ENCODE measurements around the gene FZR1. TPM values are rescaled to one million over a fixed set of nuclear protein-coding genes. Genes with fewer than 3 reads are reported as not detected.

FZR1 gene
- total RNA-seq, 1 donor from 2014 or later, result 20.7 TPM

DNA sequence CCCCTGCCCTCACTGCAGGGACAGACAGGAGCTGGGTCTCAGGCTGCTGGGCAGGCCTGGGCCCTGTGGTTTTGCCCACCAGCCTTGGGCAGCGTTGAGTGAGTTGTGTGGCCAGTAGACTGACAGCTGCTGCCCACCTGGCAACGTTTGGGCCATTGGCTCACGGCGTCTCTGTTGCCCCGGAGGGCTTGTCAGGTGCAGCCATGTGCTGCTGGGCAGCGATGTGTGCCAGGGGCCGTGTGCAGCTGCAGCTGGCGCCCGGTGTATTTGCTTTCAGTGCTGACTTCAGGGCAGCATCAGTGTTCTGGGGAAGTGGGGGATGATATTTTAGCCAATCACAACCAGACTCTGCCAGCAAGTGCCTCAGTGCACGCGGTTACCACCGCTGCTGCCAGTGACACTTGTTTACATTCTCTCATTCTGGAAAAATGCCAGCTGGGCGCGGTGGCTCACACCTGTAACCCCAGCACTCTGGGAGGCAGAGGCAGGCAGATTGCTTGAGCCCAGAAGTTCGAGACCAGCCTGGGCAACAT is 10.6 kb downstream of the FZR1 start:
- intact Hi-C loops (cut with micrococcal nuclease), result no loop called here
- TF ChIP-seq, protein P1, sequence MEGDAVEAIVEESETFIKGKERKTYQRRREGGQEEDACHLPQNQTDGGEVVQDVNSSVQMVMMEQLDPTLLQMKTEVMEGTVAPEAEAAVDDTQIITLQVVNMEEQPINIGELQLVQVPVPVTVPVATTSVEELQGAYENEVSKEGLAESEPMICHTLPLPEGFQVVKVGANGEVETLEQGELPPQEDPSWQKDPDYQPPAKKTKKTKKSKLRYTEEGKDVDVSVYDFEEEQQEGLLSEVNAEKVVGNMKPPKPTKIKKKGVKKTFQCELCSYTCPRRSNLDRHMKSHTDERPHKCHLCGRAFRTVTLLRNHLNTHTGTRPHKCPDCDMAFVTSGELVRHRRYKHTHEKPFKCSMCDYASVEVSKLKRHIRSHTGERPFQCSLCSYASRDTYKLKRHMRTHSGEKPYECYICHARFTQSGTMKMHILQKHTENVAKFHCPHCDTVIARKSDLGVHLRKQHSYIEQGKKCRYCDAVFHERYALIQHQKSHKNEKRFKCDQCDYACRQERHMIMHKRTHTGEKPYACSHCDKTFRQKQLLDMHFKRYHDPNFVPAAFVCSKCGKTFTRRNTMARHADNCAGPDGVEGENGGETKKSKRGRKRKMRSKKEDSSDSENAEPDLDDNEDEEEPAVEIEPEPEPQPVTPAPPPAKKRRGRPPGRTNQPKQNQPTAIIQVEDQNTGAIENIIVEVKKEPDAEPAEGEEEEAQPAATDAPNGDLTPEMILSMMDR (IDR thresholded peaks at IDR 0.05; ENCODE audit: borderline replicate concordance), result no peak

GRCh38 chr19:3517638-3518037 is 11.5 kb downstream of the FZR1 start:
- TF ChIP-seq, protein P1 (IDR thresholded peaks at IDR 0.05; ENCODE audit: borderline replicate concordance), result no peak
- Histone ChIP-seq H3K9me3 (replicated peaks) (no peaks in the 10 kb centered on the region), H3K27ac (replicated peaks) (no peak overlapping the region), H3K27me3 (ENCODE audit: low read depth) (no peaks in the 10 kb centered on the region), H3K4me3 (no peak overlapping the region), H3K36me3 (peaks cover 7% of the 10 kb centered on the region), H3K4me1 (peaks cover 48% of the 10 kb centered on the region)
- intact Hi-C loops (cut with micrococcal nuclease), result no loop called here
- DNase-seq, result no peak

More for the DNA sequence above, 10.6 kb downstream of the FZR1 start:
- Histone ChIP-seq H3K4me3 (no peak overlapping the region), H3K4me1 (peaks cover 57% of the 10 kb centered on the region), H3K27me3 (ENCODE audit: low read depth) (no peaks in the 10 kb centered on the region), H3K36me3 (peaks cover 3% of the 10 kb centered on the region), H3K9me3 (replicated peaks) (no peaks in the 10 kb centered on the region), H3K27ac (replicated peaks) (no peak overlapping the region)
- DNase-seq, result no peak

GRCh38 chr19:3518255-3518654 is 12.1 kb downstream of the FZR1 start:
- H3K4me1 ChIP-seq, result peaks cover 42% of the 10 kb centered on the region
- TF ChIP-seq, protein P1 (IDR thresholded peaks at IDR 0.05; ENCODE audit: borderline replicate concordance), result no peak
- DNase-seq, result no peak
- H3K4me3 ChIP-seq, result no peak overlapping the region
- peaks cover 10% of the 10 kb centered on the region for H3K36me3 ChIP-seq
- intact Hi-C loops (cut with micrococcal nuclease), result no loop called here
- no peaks in the 10 kb centered on the region for H3K9me3 ChIP-seq (replicated peaks)
- no peaks in the 10 kb centered on the region for H3K27me3 ChIP-seq (ENCODE audit: low read depth)
- H3K27ac ChIP-seq (replicated peaks), result no peak overlapping the region

GRCh38 chr19:3518659-3519058 is 12.5 kb downstream of the FZR1 start:
- H3K9me3 ChIP-seq (replicated peaks), result no peaks in the 10 kb centered on the region

GRCh38 chr19:3519126-3519525 is 13.0 kb downstream of the FZR1 start:
- TF ChIP-seq, protein P1 (IDR thresholded peaks at IDR 0.05; ENCODE audit: borderline replicate concordance), result no peak
- DNase-seq, result no peak

More at GRCh38 chr19:3518659-3519058, 12.5 kb downstream of the FZR1 start:
- TF ChIP-seq, protein P1 (IDR thresholded peaks at IDR 0.05; ENCODE audit: borderline replicate concordance), result no peak
- Histone ChIP-seq H3K27me3 (ENCODE audit: low read depth) (no peaks in the 10 kb centered on the region), H3K4me3 (no peak overlapping the region), H3K27ac (replicated peaks) (no peak overlapping the region), H3K4me1 (peaks cover 38% of the 10 kb centered on the region), H3K36me3 (peaks cover 14% of the 10 kb centered on the region)
- intact Hi-C loops (cut with micrococcal nuclease), result no loop called here
- DNase-seq, result no peak

More at GRCh38 chr19:3519126-3519525, 13.0 kb downstream of the FZR1 start:
- no peaks in the 10 kb centered on the region for H3K9me3 ChIP-seq (replicated peaks)
- no peaks in the 10 kb centered on the region for H3K27me3 ChIP-seq (ENCODE audit: low read depth)
- intact Hi-C loops (cut with micrococcal nuclease), result no loop called here
- peaks cover 19% of the 10 kb centered on the region for H3K36me3 ChIP-seq
- H3K27ac ChIP-seq (replicated peaks), result no peak overlapping the region
- H3K4me3 ChIP-seq, result no peak overlapping the region
- H3K4me1 ChIP-seq, result peaks cover 35% of the 10 kb centered on the region

Measured in left ventricle myocardium inferior (tissue), 1 donor.